EL (cell line): ENCODE data around the gene POLR2J3.

Experiments used
- DNase-seq: peaks from one replicate; pipeline ENCODE4 v3.0.0-alpha.2; 2016

POLR2J3 gene

DNA sequence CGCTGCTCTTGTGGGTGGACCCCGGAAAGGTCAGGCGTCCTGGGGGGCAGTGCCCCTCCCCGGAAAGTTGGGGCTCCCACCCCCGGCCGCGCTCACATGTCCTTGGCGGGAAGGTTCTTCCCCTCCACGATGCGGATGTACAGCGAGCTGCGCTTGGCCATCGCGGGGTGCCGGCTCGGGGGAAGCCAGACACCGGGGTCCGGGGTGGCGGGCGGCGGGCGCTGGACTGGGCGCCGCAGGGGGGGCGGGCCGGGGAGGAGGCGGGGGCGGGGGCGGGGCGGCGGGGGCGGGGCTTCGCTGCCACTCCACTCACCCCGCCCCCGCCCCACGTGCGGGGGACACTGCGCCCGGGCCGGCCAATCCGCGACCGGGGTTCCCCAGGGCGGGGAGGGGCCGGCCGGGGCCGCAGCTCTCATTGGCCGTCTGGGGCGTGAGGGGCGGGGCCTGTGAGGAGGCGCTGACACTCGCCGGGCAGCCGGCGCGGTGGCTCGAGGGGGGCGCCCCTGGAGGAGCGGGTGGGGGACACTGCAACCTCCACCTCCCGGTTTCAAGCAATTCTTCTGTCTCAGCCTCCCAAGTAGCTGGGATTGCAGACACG, 54.7 kb downstream of the POLR2J3 start, which contains the start of gene RASA4B:
Gene RASA4B (minus strand): TSS at position 228 of the 598 bp plus-strand sequence. CDS start 67 bp downstream, at position 161.
- peak; percentile 43 for DNase-seq
